HG03103 (cell line): ENCODE results near the gene DFFB.

Experiments used
- ATAC-seq: cut with Tn5 transposase; IDR thresholded peaks from one replicate; pipeline ENCODE4 v1.9.1; 2021; ENCODE audit warnings: low read depth; ENCODE audit not compliant: unreplicated experiment

DFFB gene

GRCh38 chr1:3923378-3924185 is 66.3 kb downstream of the DFFB start:
- ATAC-seq = no peak

DNA sequence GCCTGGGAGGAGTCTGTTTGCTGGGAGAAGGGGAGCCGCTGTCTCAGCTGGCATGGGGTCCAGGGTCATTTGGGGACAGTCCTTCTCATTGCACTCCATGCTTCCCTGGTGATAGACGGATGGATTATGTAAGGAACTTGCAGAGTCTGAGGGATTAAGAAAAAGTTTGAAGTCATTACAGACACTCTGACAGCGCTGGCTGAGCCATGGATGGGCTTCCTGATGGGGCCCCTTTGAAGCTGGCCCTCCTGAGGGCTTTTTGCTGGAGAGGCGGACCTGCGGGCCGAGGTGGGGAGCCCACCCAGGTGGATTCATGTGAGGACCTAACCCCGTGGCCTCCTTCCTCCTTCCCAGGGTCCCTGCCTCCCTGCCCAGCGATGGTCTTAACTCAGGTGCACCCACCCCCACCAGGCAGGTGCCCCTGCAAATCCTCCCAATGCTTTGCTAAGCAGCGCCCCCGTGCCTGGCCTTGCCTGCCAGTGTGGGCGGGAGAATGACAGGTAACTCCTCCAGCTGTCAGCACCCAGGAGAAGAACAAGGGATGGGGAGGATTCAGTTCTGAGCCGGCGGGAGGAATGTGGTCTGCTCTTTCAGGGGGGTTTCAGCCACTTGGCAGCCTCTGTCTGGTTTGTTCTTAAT is 67.0 kb downstream of the DFFB start:
- ATAC-seq = no peak

GRCh38 chr1:3924825-3925220 is 67.5 kb downstream of the DFFB start:
- no peak for ATAC-seq

- no peak for ATAC-seq
Measured at GRCh38 chr1:3925256-3925655, 68.0 kb downstream of the DFFB start.

DNA sequence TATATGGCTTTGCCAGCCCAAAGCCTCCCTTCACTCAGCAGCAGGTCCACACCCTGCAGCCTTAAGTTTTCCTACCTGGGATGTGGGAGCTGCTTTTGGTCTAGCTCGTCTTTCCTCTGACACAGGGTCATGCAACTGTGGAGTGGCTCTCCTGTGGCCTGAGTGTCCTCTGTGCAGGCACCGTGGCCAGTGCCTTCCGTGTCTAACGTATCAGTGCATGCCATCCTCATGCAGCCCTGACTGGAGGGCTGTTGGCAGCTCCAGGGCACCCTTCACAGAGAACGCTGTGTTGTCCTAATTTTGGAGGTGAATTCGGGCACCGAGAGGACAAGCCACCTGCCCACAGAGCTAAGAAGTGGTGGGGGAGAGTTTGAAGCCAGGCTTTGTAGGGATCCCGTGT is 68.5 kb downstream of the DFFB start:
- ATAC-seq = no peak

- no peak for ATAC-seq
Measured at GRCh38 chr1:3926956-3927355, 69.7 kb downstream of the DFFB start.

- ATAC-seq = no peak
Measured at GRCh38 chr1:3928586-3928985, 71.3 kb downstream of the DFFB start.

GRCh38 chr1:3929126-3929525 is 71.8 kb downstream of the DFFB start:
- ATAC-seq = no peak

DNA sequence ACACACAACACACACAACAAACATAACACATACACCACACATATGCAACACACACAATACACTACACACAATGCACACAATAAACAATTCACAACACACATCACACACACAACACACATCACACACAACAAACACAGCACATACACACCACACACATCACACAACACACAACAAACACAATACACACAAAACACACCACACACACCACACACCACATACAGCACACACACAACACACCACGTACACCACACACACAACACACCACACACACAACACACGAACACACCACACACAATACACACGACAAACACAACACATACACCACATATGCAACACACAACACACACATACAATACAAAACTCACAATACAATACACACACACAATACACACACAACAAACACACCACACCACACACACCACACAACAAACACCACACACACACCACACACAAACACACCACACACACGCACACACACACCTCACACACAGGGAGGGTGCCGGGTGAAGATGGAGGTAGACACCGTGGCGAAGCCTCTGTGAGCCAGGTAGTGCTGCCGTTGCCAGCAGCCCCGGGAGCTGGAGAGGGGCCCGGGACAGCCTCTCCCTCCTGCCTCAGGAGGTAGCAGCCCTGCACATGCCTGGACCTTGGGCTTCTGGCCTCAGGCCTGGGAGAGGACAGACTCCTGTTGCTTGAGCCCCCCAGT is 73.2 kb downstream of the DFFB start:
- no peak for ATAC-seq

- ATAC-seq = no peak
Measured at GRCh38 chr1:3931007-3931912, 74.0 kb downstream of the DFFB start.

DNA sequence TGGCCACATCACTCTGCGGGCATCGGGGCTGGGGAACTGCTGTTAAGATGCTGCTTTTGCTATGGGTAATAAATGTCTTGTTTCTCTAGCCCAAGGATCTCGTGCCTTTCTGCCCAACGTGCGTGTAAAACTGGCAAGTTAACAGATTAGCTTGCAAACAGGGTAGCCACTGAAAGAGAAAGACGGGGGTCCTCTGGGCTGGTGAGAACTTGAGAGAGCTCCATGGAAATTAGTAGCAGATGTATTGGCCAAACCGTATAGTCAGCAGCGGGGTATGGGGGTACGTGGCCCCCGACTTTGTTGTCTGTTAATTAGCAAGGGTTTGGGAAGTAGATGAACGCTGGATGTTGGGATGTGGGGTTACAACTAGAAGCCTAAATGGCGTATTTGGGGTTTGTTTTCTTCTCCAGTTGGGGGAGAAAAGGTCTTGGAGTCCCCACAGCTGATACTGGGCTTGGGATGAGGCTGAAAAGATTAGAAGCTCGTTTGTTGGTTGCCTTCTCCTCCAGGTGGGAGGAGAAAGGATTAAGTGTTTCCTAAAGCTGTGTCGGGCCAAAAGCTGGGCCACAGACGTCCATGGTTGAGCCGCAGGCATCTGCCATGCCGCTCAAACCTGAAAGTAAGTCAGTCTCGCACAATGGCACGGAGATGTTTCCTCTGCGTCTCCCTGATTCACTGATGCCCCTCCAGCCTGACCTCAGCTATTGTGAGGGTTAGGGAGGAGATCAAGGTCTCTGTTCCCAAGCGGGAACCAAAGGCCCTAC is 75.1 kb downstream of the DFFB start:
- ATAC-seq = no peak
